ENCODE measurements around the gene GPR15LG.
"Not testable (repeated sequence)": the region's sequence is repeated elsewhere in the genome, so short reads cannot be mapped to it uniquely, and the experiment has no call there.

DNA sequence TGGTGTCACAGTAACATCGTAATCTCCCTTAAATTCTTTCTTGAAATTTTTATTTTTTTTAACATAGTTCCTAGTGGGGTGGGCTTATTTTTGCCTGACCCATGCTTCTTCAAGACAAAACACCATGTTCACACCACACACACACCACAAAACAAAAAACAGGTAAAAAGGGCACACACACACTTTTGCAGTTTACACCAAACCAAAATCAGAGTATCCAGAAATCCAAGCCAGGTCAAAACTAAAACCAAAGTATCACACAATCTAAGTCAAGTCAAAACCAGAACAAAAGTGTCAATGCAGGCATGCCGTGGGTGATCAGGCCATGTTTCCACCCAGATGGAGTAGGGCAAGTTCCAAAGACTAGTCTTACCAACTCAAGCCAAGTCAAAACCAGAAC is 2.4 kb upstream of the GPR15LG start:
- TF ChIP-seq, protein P1, sequence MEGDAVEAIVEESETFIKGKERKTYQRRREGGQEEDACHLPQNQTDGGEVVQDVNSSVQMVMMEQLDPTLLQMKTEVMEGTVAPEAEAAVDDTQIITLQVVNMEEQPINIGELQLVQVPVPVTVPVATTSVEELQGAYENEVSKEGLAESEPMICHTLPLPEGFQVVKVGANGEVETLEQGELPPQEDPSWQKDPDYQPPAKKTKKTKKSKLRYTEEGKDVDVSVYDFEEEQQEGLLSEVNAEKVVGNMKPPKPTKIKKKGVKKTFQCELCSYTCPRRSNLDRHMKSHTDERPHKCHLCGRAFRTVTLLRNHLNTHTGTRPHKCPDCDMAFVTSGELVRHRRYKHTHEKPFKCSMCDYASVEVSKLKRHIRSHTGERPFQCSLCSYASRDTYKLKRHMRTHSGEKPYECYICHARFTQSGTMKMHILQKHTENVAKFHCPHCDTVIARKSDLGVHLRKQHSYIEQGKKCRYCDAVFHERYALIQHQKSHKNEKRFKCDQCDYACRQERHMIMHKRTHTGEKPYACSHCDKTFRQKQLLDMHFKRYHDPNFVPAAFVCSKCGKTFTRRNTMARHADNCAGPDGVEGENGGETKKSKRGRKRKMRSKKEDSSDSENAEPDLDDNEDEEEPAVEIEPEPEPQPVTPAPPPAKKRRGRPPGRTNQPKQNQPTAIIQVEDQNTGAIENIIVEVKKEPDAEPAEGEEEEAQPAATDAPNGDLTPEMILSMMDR (IDR thresholded peaks at IDR 0.05), result not testable (repeated sequence)
- TF ChIP-seq POLR2A (IDR thresholded peaks at IDR 0.05); EP300 (IDR thresholded peaks at IDR 0.05; ENCODE audit: low read depth): not testable (repeated sequence)
